ENCODE results near the gene VN1R5.

VN1R5 gene

GRCh38 chr1:247298124-247298481 lies 42.2 kb downstream of the VN1R5 start:
- Histone ChIP-seq H4K5ac (ENCODE audit: low read length) (no peak overlapping the region), H3K9ac (ENCODE audit: low read length) (no peak overlapping the region), H3K18ac (ENCODE audit: low read length) (no peak overlapping the region), H2BK15ac (replicated peaks; ENCODE audit: low read depth) (no peak overlapping the region), H2BK120ac (ENCODE audit: low read depth, low read length) (no peak overlapping the region), H3K4me3 (ENCODE audit: low read length) (no peak overlapping the region), H3K79me2 (ENCODE audit: control insufficient read depth, insufficient read depth, low read length) (no peaks in the 10 kb centered on the region), H4K8ac (ENCODE audit: low read depth, low read length) (no peak overlapping the region), H3K23ac (ENCODE audit: low read length) (no peak overlapping the region), H3K36me3 (ENCODE audit: control insufficient read depth, insufficient read depth, low read length) (peaks cover 6% of the 10 kb centered on the region), H3K4me1 (ENCODE audit: control insufficient read depth, low read depth, low read length) (peaks cover 34% of the 10 kb centered on the region), H3K79me1 (ENCODE audit: low read length) (no peaks in the 10 kb centered on the region), H3K56ac (ENCODE audit: low read length) (no peak overlapping the region), H2AK5ac (ENCODE audit: low read length) (no peak overlapping the region), H3K4me2 (ENCODE audit: low read length) (no peak overlapping the region), H3K4ac (ENCODE audit: low read depth, low read length) (no peak overlapping the region), H3K27me3 (ENCODE audit: insufficient read depth, low read length, poor library complexity) (no peaks in the 10 kb centered on the region), H2BK5ac (ENCODE audit: low read length) (no peak overlapping the region), H3K27ac (ENCODE audit: low read depth, low read length) (no peak overlapping the region)
- DNase-seq, result no peak
- no CpG with 5 or more reads among the region's 6 CpGs for WGBS (ENCODE audit: extremely low coverage, insufficient coverage, low lambda C conversion rate)

- Histone ChIP-seq H3K56ac (ENCODE audit: low read length) (no peak overlapping the region), H3K4me2 (ENCODE audit: low read length) (no peak overlapping the region), H3K4me1 (ENCODE audit: control insufficient read depth, low read depth, low read length) (peaks cover 32% of the 10 kb centered on the region), H3K4ac (ENCODE audit: low read depth, low read length) (no peak overlapping the region), H2BK5ac (ENCODE audit: low read length) (no peak overlapping the region), H3K27me3 (ENCODE audit: insufficient read depth, low read length, poor library complexity) (no peaks in the 10 kb centered on the region), H3K79me2 (ENCODE audit: control insufficient read depth, insufficient read depth, low read length) (no peaks in the 10 kb centered on the region), H3K36me3 (ENCODE audit: control insufficient read depth, insufficient read depth, low read length) (peaks cover 6% of the 10 kb centered on the region), H3K18ac (ENCODE audit: low read length) (no peak overlapping the region), H3K27ac (ENCODE audit: low read depth, low read length) (no peak overlapping the region), H2BK15ac (replicated peaks; ENCODE audit: low read depth) (no peak overlapping the region), H4K5ac (ENCODE audit: low read length) (no peak overlapping the region), H4K8ac (ENCODE audit: low read depth, low read length) (no peak overlapping the region), H3K23ac (ENCODE audit: low read length) (no peak overlapping the region), H3K4me3 (ENCODE audit: low read length) (no peak overlapping the region), H2BK120ac (ENCODE audit: low read depth, low read length) (no peak overlapping the region), H3K9ac (ENCODE audit: low read length) (no peak overlapping the region), H3K79me1 (ENCODE audit: low read length) (no peaks in the 10 kb centered on the region), H2AK5ac (ENCODE audit: low read length) (no peak overlapping the region)
- DNase-seq, result peak; percentile 48
- WGBS (ENCODE audit: extremely low coverage, insufficient coverage, low lambda C conversion rate), result no CpG with 5 or more reads among the region's 4 CpGs
Measured at GRCh38 chr1:247298701-247299100, 42.8 kb downstream of the VN1R5 start.

GRCh38 chr1:247299723-247300381 lies 44.0 kb downstream of the VN1R5 start:
- Histone ChIP-seq H3K79me1 (ENCODE audit: low read length) (no peaks in the 10 kb centered on the region), H2BK120ac (ENCODE audit: low read depth, low read length) (no peak overlapping the region), H3K4me3 (ENCODE audit: low read length) (no peak overlapping the region), H3K27ac (ENCODE audit: low read depth, low read length) (no peak overlapping the region), H4K5ac (ENCODE audit: low read length) (no peak overlapping the region), H3K27me3 (ENCODE audit: insufficient read depth, low read length, poor library complexity) (no peaks in the 10 kb centered on the region), H3K4me2 (ENCODE audit: low read length) (no peak overlapping the region), H3K18ac (ENCODE audit: low read length) (no peak overlapping the region), H2BK5ac (ENCODE audit: low read length) (no peak overlapping the region), H3K4me1 (ENCODE audit: control insufficient read depth, low read depth, low read length) (peaks cover 23% of the 10 kb centered on the region), H2AK5ac (ENCODE audit: low read length) (no peak overlapping the region), H4K8ac (ENCODE audit: low read depth, low read length) (no peak overlapping the region), H3K56ac (ENCODE audit: low read length) (no peak overlapping the region), H3K9ac (ENCODE audit: low read length) (no peak overlapping the region), H3K79me2 (ENCODE audit: control insufficient read depth, insufficient read depth, low read length) (no peaks in the 10 kb centered on the region), H2BK15ac (replicated peaks; ENCODE audit: low read depth) (no peak overlapping the region), H3K36me3 (ENCODE audit: control insufficient read depth, insufficient read depth, low read length) (peaks cover 10% of the 10 kb centered on the region), H3K4ac (ENCODE audit: low read depth, low read length) (no peak overlapping the region), H3K23ac (ENCODE audit: low read length) (no peak overlapping the region)
- DNase-seq, result no peak
- no CpG with 5 or more reads among the region's 12 CpGs for WGBS (ENCODE audit: extremely low coverage, insufficient coverage, low lambda C conversion rate)

GRCh38 chr1:247300491-247301175 lies 44.8 kb downstream of the VN1R5 start:
- no peak overlapping the region for H3K4me2 ChIP-seq (ENCODE audit: low read length)
- H3K36me3 ChIP-seq (ENCODE audit: control insufficient read depth, insufficient read depth, low read length), result peaks cover 10% of the 10 kb centered on the region
- H2BK120ac ChIP-seq (ENCODE audit: low read depth, low read length), result no peak overlapping the region
- H3K23ac ChIP-seq (ENCODE audit: low read length), result no peak overlapping the region
- H2AK5ac ChIP-seq (ENCODE audit: low read length), result no peak overlapping the region
- H3K56ac ChIP-seq (ENCODE audit: low read length), result no peak overlapping the region
- H4K8ac ChIP-seq (ENCODE audit: low read depth, low read length), result no peak overlapping the region
- no peak overlapping the region for H3K18ac ChIP-seq (ENCODE audit: low read length)
- H3K79me1 ChIP-seq (ENCODE audit: low read length), result no peaks in the 10 kb centered on the region
- H3K27ac ChIP-seq (ENCODE audit: low read depth, low read length), result no peak overlapping the region
- H2BK5ac ChIP-seq (ENCODE audit: low read length), result no peak overlapping the region
- peaks cover 20% of the 10 kb centered on the region for H3K4me1 ChIP-seq (ENCODE audit: control insufficient read depth, low read depth, low read length)
- H4K5ac ChIP-seq (ENCODE audit: low read length), result no peak overlapping the region
- no peaks in the 10 kb centered on the region for H3K27me3 ChIP-seq (ENCODE audit: insufficient read depth, low read length, poor library complexity)
- no peak overlapping the region for H3K9ac ChIP-seq (ENCODE audit: low read length)
- no peak overlapping the region for H2BK15ac ChIP-seq (replicated peaks; ENCODE audit: low read depth)
- no peak for DNase-seq
- no CpG with 5 or more reads among the region's 47 CpGs for WGBS (ENCODE audit: extremely low coverage, insufficient coverage, low lambda C conversion rate)
- no peak overlapping the region for H3K4ac ChIP-seq (ENCODE audit: low read depth, low read length)
- H3K4me3 ChIP-seq (ENCODE audit: low read length), result no peak overlapping the region
- no peaks in the 10 kb centered on the region for H3K79me2 ChIP-seq (ENCODE audit: control insufficient read depth, insufficient read depth, low read length)

- Histone ChIP-seq H3K27ac (ENCODE audit: low read depth, low read length) (no peak overlapping the region), H3K4me2 (ENCODE audit: low read length) (no peak overlapping the region), H4K8ac (ENCODE audit: low read depth, low read length) (no peak overlapping the region), H2BK120ac (ENCODE audit: low read depth, low read length) (no peak overlapping the region), H3K79me2 (ENCODE audit: control insufficient read depth, insufficient read depth, low read length) (no peaks in the 10 kb centered on the region), H3K9ac (ENCODE audit: low read length) (no peak overlapping the region), H3K56ac (ENCODE audit: low read length) (no peak overlapping the region), H2AK5ac (ENCODE audit: low read length) (no peak overlapping the region), H3K4ac (ENCODE audit: low read depth, low read length) (no peak overlapping the region), H3K23ac (ENCODE audit: low read length) (no peak overlapping the region), H3K4me1 (ENCODE audit: control insufficient read depth, low read depth, low read length) (peaks cover 15% of the 10 kb centered on the region), H3K36me3 (ENCODE audit: control insufficient read depth, insufficient read depth, low read length) (peaks cover 10% of the 10 kb centered on the region), H3K18ac (ENCODE audit: low read length) (no peak overlapping the region), H3K4me3 (ENCODE audit: low read length) (no peak overlapping the region), H2BK5ac (ENCODE audit: low read length) (no peak overlapping the region), H4K5ac (ENCODE audit: low read length) (no peak overlapping the region), H2BK15ac (replicated peaks; ENCODE audit: low read depth) (no peak overlapping the region), H3K79me1 (ENCODE audit: low read length) (no peaks in the 10 kb centered on the region), H3K27me3 (ENCODE audit: insufficient read depth, low read length, poor library complexity) (no peaks in the 10 kb centered on the region)
- no CpG with 5 or more reads among the region's 17 CpGs for WGBS (ENCODE audit: extremely low coverage, insufficient coverage, low lambda C conversion rate)
- DNase-seq, result no peak
Measured at GRCh38 chr1:247301176-247301540, 45.3 kb downstream of the VN1R5 start.

GRCh38 chr1:247303216-247303615 lies 47.3 kb downstream of the VN1R5 start:
- Histone ChIP-seq H3K27ac (ENCODE audit: low read depth, low read length) (no peak overlapping the region), H4K8ac (ENCODE audit: low read depth, low read length) (no peak overlapping the region), H3K4me2 (ENCODE audit: low read length) (no peak overlapping the region), H3K36me3 (ENCODE audit: control insufficient read depth, insufficient read depth, low read length) (peaks cover 14% of the 10 kb centered on the region), H2BK5ac (ENCODE audit: low read length) (no peak overlapping the region), H2AK5ac (ENCODE audit: low read length) (no peak overlapping the region), H2BK15ac (replicated peaks; ENCODE audit: low read depth) (no peak overlapping the region), H3K4me1 (ENCODE audit: control insufficient read depth, low read depth, low read length) (peaks cover 10% of the 10 kb centered on the region), H4K5ac (ENCODE audit: low read length) (no peak overlapping the region), H3K79me2 (ENCODE audit: control insufficient read depth, insufficient read depth, low read length) (no peaks in the 10 kb centered on the region), H3K79me1 (ENCODE audit: low read length) (no peaks in the 10 kb centered on the region), H3K18ac (ENCODE audit: low read length) (no peak overlapping the region), H3K56ac (ENCODE audit: low read length) (no peak overlapping the region), H3K9ac (ENCODE audit: low read length) (no peak overlapping the region), H3K4ac (ENCODE audit: low read depth, low read length) (no peak overlapping the region), H3K27me3 (ENCODE audit: insufficient read depth, low read length, poor library complexity) (no peaks in the 10 kb centered on the region), H2BK120ac (ENCODE audit: low read depth, low read length) (no peak overlapping the region), H3K23ac (ENCODE audit: low read length) (no peak overlapping the region), H3K4me3 (ENCODE audit: low read length) (no peak overlapping the region)
- no CpG with 5 or more reads among the region's 5 CpGs for WGBS (ENCODE audit: extremely low coverage, insufficient coverage, low lambda C conversion rate)
- no peak for DNase-seq

Measured in mesendoderm (in vitro differentiated cells).